Measurements from ENCODE around the gene MYRFL.

Gene MYRFL

DNA sequence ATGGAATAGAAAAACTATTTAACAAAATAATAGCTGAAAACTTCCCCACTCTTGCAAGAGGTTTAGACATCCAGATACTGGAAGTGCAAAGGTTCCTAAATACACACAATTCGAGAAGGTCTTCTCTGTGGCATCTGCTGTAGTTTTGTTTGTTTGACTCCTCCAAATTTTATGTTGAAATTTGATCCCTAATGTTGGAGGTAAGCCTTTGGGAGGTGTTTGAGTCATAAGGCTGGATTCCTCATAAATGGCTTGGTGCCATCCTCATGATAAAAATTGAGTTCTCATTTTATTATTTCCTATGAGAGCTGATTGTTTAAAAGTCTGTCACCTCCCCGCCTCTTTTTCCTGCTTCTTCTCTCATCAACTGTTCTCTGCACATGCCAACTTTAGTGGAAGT, 182.7 kb downstream of the MYRFL start:
- no peak overlapping the region for H3K4me3 ChIP-seq (ENCODE audit: low read length)
- no peak overlapping the region for H3K4me2 ChIP-seq (ENCODE audit: low read length)
- H3K36me3 ChIP-seq (ENCODE audit: control insufficient read depth, low read length) = no peaks in the 10 kb centered on the region
- no peaks in the 10 kb centered on the region for H3K79me2 ChIP-seq (ENCODE audit: control insufficient read depth, low read length)
- H3K27ac ChIP-seq (ENCODE audit: low read depth, low read length) = no peak overlapping the region
- H3K9me2 ChIP-seq (replicated peaks; ENCODE audit: control insufficient read depth, low read length) = no peaks in the 10 kb centered on the region
- peaks cover 24% of the 10 kb centered on the region; the same call in 1 of the 2 replicates for H3K9me3 ChIP-seq (ENCODE audit: control insufficient read depth, insufficient read depth, low read length)
- no peaks in the 10 kb centered on the region for H4K20me1 ChIP-seq (ENCODE audit: control insufficient read depth, insufficient read depth, low read depth, low read length)
- no peaks in the 10 kb centered on the region for H3K27me3 ChIP-seq (ENCODE audit: control insufficient read depth, low read length)
- peaks cover 11% of the 10 kb centered on the region for H3K4me1 ChIP-seq (ENCODE audit: control insufficient read depth, low read length)
- TF ChIP-seq, protein P1, sequence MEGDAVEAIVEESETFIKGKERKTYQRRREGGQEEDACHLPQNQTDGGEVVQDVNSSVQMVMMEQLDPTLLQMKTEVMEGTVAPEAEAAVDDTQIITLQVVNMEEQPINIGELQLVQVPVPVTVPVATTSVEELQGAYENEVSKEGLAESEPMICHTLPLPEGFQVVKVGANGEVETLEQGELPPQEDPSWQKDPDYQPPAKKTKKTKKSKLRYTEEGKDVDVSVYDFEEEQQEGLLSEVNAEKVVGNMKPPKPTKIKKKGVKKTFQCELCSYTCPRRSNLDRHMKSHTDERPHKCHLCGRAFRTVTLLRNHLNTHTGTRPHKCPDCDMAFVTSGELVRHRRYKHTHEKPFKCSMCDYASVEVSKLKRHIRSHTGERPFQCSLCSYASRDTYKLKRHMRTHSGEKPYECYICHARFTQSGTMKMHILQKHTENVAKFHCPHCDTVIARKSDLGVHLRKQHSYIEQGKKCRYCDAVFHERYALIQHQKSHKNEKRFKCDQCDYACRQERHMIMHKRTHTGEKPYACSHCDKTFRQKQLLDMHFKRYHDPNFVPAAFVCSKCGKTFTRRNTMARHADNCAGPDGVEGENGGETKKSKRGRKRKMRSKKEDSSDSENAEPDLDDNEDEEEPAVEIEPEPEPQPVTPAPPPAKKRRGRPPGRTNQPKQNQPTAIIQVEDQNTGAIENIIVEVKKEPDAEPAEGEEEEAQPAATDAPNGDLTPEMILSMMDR (IDR thresholded peaks at IDR 0.05; ENCODE audit: low read depth, low read length, poor library complexity, severe bottlenecking) = no peak
- no peaks in the 10 kb centered on the region for H3F3A ChIP-seq (ENCODE audit: control insufficient read depth, insufficient read depth)

Measured in DOHH2 (cell line).